Keratinocyte (primary cell): Measurements from ENCODE around the gene HLA-F. TPM values are rescaled to one million over a fixed set of nuclear protein-coding genes. Genes with fewer than 3 reads are reported as not detected.

Experiments used
- DNase-seq: peaks from one replicate; pipeline ENCODE4 v3.0.0-alpha.2; 2011; ENCODE audit warnings: low read depth, missing footprints, low spot score
- FAIRE-seq: peaks from 2 replicates; lab custom pipeline; 2011; peaks lifted over from hg19 to GRCh38; lab: Jason Lieb, UNC
- H2AFZ ChIP-seq: 2 replicates; pipeline ENCODE4 v1.6.0; 2012; ENCODE audit warnings: low read length, control low read depth, inconsistent platforms; ENCODE audit not compliant: control insufficient read depth
- H3K27ac ChIP-seq: 2 replicates; pipeline ENCODE4 v1.5.1; 2011; ENCODE audit warnings: low read length; ENCODE audit not compliant: control insufficient read depth, insufficient read depth
- H3K27me3 ChIP-seq: 3 replicates; pipeline ENCODE4 v1.6.0; 2011; ENCODE audit warnings: low read length; ENCODE audit not compliant: control insufficient read depth, insufficient read depth; ENCODE audit errors: extremely low read depth
- H3K36me3 ChIP-seq, 2 experiments: 2 replicates in 1 of 2; 3 replicates in 1 of 2; pipeline ENCODE4 v1.5.1; 2011; ENCODE audit warnings: low read length in 2 of 2, mild to moderate bottlenecking in 1 of 2; ENCODE audit not compliant: control insufficient read depth in 2 of 2, insufficient read depth in 2 of 2; ENCODE audit errors: extremely low read depth in 1 of 2
- H3K4me1 ChIP-seq: 3 replicates; pipeline ENCODE4 v1.5.1; 2011; ENCODE audit warnings: low read length; ENCODE audit not compliant: control insufficient read depth, insufficient read depth; ENCODE audit errors: extremely low read depth
- H3K4me2 ChIP-seq: 3 replicates; pipeline ENCODE4 v1.6.0; 2011; ENCODE audit warnings: low read depth, low read length; ENCODE audit not compliant: control insufficient read depth, insufficient read depth; ENCODE audit errors: extremely low read depth
- H3K4me3 ChIP-seq, 3 experiments: fragments of 200-600 bp in 1 of 3; sonication (generic) in 1 of 3; 2 replicates in 2 of 3; 3 replicates in 1 of 3; pipeline ENCODE4 v1.5.1; 2011 to 2016; ENCODE audit warnings: low read length in 3 of 3, mild to moderate bottlenecking in 3 of 3, control low read depth in 2 of 3, inconsistent platforms in 1 of 3, low read depth in 1 of 3, mixed read lengths in 1 of 3, mixed run types in 1 of 3, moderate library complexity in 1 of 3; ENCODE audit not compliant: control insufficient read depth in 2 of 3, insufficient read depth in 2 of 3; ENCODE audit errors: extremely low read depth in 1 of 3
- H3K79me2 ChIP-seq: 2 replicates; pipeline ENCODE4 v1.6.0; 2012; ENCODE audit warnings: low read length; ENCODE audit not compliant: control insufficient read depth, insufficient read depth
- H3K9ac ChIP-seq: 3 replicates; pipeline ENCODE4 v1.6.0; 2011; ENCODE audit warnings: low read length; ENCODE audit not compliant: control insufficient read depth, insufficient read depth; ENCODE audit errors: extremely low read depth
- H3K9me1 ChIP-seq: 3 replicates; pipeline ENCODE4 v1.6.0; 2011; ENCODE audit warnings: low read length; ENCODE audit not compliant: control insufficient read depth, insufficient read depth; ENCODE audit errors: extremely low read depth
- H3K9me3 ChIP-seq: 2 replicates; pipeline ENCODE4 v1.5.1; 2012; ENCODE audit warnings: low read depth, low read length; ENCODE audit not compliant: control insufficient read depth
- H4K20me1 ChIP-seq: 3 replicates; pipeline ENCODE4 v1.6.0; 2011; ENCODE audit warnings: low read length; ENCODE audit not compliant: control insufficient read depth, insufficient read depth; ENCODE audit errors: extremely low read depth
- CTCF ChIP-seq, 3 experiments: IDR thresholded peaks in 1 of 3; conservative IDR thresholded peaks in 1 of 3; optimal IDR thresholded peaks in 1 of 3; 2 replicates in 2 of 3; 3 replicates in 1 of 3; pipeline versions ENCODE3 to v1.5.1; 2011; ENCODE audit warnings: low read length in 3 of 3, mild to moderate bottlenecking in 3 of 3, moderate library complexity in 2 of 3, control low read depth in 1 of 3, inconsistent platforms in 1 of 3; ENCODE audit not compliant: insufficient read depth in 2 of 3; ENCODE audit errors: extremely low read depth in 1 of 3
- EZH2 ChIP-seq: IDR thresholded peaks from one replicate; pipeline ENCODE4 v1.6.1; 2012; ENCODE audit warnings: inconsistent platforms, mild to moderate bottlenecking, low read length, moderate library complexity
- dilution Hi-C: fragments of 300-500 bp; cut with MboI; formaldehyde crosslinking; loops from one replicate; pipeline ENCODE4 v1.7.0; 2020; ENCODE audit warnings: low sequenced_read_pairs; ENCODE audit not compliant: extremely low pct_ligation_motif_present
- polyA minus RNA-seq, 3 experiments: library from RNA; depleted of rRNA, polyadenylated mRNA; stranded (reverse); fragments of >200 nt; gene quantifications; 1 replicate in 1 of 3; 2 replicates in 1 of 3; 3 replicates in 1 of 3; pipeline ENCODE4 v1.2.3, GENCODE V29; 2011
- polyA plus RNA-seq, 5 experiments: library from polyadenylated mRNA; depleted of rRNA in 3 of 5; stranded (reverse) in 3 of 5; stranded (forward) in 1 of 5; unstranded in 1 of 5; fragments of >200 nt; gene quantifications; 1 replicate in 1 of 5; 2 replicates in 3 of 5; 3 replicates in 1 of 5; pipeline versions ENCODE4 v1.2.1 to v1.2.3, GENCODE V29; 2011 to 2012; ENCODE audit warnings: missing spikeins in 2 of 5, low read depth in 1 of 5, low replicate concordance in 1 of 5

HLA-F gene
- polyA plus RNA-seq: 36.2 to 66.6 TPM (median 46.0 TPM) in 3 replicates
- 12.7 TPM for polyA plus RNA-seq (2011; ENCODE audit: low read depth)
- 17.0 and 22.3 TPM in 2 replicates for polyA plus RNA-seq (2011; cell fraction: cytosol; rRNA removed)
- polyA plus RNA-seq (2011; cell fraction: nucleus; rRNA removed): 124 and 132 TPM in 2 replicates
- 26.0 and 46.8 TPM in 2 replicates for polyA plus RNA-seq (2012; ENCODE audit: low replicate concordance)
- 30.6 to 59.8 TPM (median 31.3 TPM) in 3 replicates for polyA minus RNA-seq
- 39.7 TPM for polyA minus RNA-seq (2011; cell fraction: cytosol; rRNA and poly(A)+ RNA removed)
- 50.0 and 62.4 TPM in 2 replicates for polyA minus RNA-seq (2011; cell fraction: nucleus; rRNA and poly(A)+ RNA removed)

- peak within 1 kb of the TSS; percentile 66 for H3K27ac ChIP-seq
- peak within 1 kb of the TSS; percentile 85 for H3K4me2 ChIP-seq
- H3K9me3 ChIP-seq: no peaks in the 10 kb centered on the region
- dilution Hi-C loops: no loop called here
- TF ChIP-seq CTCF (optimal IDR thresholded peaks at IDR 0.05 in 1 of 3, IDR thresholded peaks at IDR 0.05 in 1 of 3, conservative IDR thresholded peaks at IDR 0.05 in 1 of 3; ENCODE audit: extremely low read depth in 1 of 3, insufficient read depth in 2 of 3, low read length in 3 of 3) (no peak), EZH2 (no peak)
- peak within 1 kb of the TSS; percentile 93 for H2AFZ ChIP-seq
- peaks cover 6% of the 10 kb centered on the region for H3K79me2 ChIP-seq
- H3K4me1 ChIP-seq: peaks cover 8% of the 10 kb centered on the region
- H4K20me1 ChIP-seq: no peaks in the 10 kb centered on the region
- H3K27me3 ChIP-seq: no peaks in the 10 kb centered on the region
- DNase-seq: peak; percentile 40
- peak; percentile 83 for FAIRE-seq
- H3K9ac ChIP-seq: peak within 1 kb of the TSS; percentile 88
- no peaks in the 10 kb centered on the region for H3K9me1 ChIP-seq
- peaks cover 3 to 14% of the 10 kb centered on the region in 2 experiments for H3K36me3 ChIP-seq
- H3K4me3 ChIP-seq: peak within 1 kb of the TSS; percentile 77 to 92 (median 79)
These were observed at the start of gene HLA-F for GRCh38 chr6:29723262-29723665. Gene HLA-F, plus strand, starts transcription at chr6:29723434. Its CDS starts 30 bp downstream, at chr6:29723464.

GRCh38 chr6:29674008-29674407 is 49.2 kb upstream of the HLA-F start:
- Histone ChIP-seq H3K9ac (no peak overlapping the region), H3K9me1 (no peaks in the 10 kb centered on the region), H3K4me3 (no peak overlapping the region), H3K4me2 (no peak overlapping the region), H4K20me1 (no peaks in the 10 kb centered on the region), H3K27me3 (no peaks in the 10 kb centered on the region), H2AFZ (no peak overlapping the region), H3K36me3 (peaks cover 0 to 3% of the 10 kb centered on the region in 2 experiments), H3K79me2 (peaks cover 5% of the 10 kb centered on the region), H3K9me3 (no peaks in the 10 kb centered on the region), H3K27ac (no peak overlapping the region), H3K4me1 (peaks cover 37% of the 10 kb centered on the region)
- no peak for FAIRE-seq
- dilution Hi-C loops: no loop called here
- TF ChIP-seq EZH2 (no peak), CTCF (optimal IDR thresholded peaks at IDR 0.05 in 1 of 3, IDR thresholded peaks at IDR 0.05 in 1 of 3, conservative IDR thresholded peaks at IDR 0.05 in 1 of 3; ENCODE audit: extremely low read depth in 1 of 3, insufficient read depth in 2 of 3, low read length in 3 of 3) (no peak)
- DNase-seq: no peak
